Activated CD8-positive, alpha-beta memory T cell treated with anti-CD3 and anti-CD28 coated beads for 4 hours (primary cell): ENCODE measurements around the gene KLK1.
"Not testable (repeated sequence)": the region's sequence is repeated elsewhere in the genome, so short reads cannot be mapped to it uniquely, and the experiment has no call there.

ENCODE experiments used
- DNase-seq, 2 donors: peaks; one replicate each; pipeline ENCODE4 v3.0.0-alpha.2; 2020; ENCODE audit warnings: low read depth in 2 of 2

The KLK1 gene

GRCh38 chr19:50794074-50794875 is 29.3 kb downstream of the KLK1 start:
- no peak for DNase-seq

DNA sequence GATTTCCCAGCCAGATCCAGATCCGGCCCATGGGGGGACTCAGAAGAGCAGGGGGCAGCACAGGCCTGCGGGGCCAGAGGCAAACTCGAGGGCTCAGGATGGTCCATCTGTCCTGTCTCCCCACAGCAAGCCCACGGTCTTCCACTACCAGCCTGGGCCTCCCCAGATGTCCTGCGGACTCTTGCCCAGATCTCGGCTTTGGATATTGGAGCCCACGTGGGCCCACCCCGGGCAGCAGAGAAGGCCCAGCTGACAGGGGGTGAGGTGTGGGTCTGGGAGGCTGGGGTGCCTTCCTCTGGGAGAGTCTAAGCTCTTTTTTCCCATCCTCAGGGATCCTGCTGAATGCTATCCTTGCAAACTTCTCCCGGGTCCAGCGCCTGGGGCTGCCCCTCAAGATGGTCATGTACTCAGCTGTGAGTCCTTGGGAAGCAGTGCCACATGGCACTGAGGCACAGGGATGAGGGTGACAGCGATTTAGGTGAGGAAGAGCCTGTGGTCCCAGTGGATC is 30.0 kb downstream of the KLK1 start:
- no peak for DNase-seq

- no peak for DNase-seq
Measured at GRCh38 chr19:50792272-50793250, 31.0 kb downstream of the KLK1 start.

DNA sequence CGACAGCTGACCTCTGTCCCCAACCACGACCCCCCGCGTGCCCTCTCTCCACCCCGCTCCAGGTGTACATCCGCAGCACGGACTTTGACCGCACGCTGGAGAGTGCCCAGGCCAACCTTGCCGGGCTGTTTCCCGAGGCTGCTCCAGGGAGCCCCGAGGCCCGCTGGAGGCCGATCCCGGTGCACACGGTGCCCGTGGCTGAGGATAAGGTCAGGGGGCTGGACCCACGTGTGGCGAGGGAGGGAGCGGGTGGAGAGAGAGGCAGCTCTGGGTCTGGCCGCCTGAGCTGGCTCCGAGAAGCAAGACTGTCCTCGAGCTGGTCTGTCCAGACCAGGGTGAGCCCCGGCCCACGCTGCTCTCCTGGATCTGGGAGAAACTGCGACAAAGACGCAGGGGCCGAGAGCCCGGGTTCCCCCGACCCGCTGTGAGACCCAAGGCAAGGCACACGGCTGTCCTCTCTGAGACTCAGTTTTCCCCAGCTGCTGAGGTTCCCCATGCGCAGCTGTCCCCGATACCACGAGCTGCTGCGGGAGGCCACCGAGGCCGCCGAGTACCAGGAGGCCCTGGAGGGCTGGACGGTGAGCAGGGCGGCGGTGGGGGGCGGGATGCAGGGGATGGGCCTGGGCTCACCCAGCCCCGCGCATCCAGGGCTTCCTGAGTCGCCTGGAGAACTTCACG is 31.9 kb downstream of the KLK1 start:
- DNase-seq: no peak

- no peak for DNase-seq
Measured at GRCh38 chr19:50790922-50791467, 32.6 kb downstream of the KLK1 start.

DNA sequence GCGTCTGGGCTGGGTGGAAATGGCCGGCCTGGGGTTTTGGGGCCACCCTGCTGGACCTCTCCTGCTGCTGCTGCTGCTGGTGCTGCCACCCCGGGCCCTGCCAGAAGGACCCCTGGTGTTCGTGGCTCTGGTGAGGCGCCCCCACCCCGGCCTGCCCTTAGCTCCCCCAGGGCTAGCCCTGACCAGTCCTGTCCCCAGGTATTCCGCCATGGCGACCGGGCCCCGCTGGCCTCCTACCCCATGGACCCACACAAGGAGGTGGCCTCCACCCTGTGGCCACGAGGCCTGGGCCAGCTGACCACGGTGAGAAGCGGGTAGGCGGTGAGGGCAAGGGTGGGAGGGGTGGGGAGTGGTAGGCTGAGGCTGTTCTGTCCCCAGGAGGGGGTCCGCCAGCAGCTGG is 33.2 kb downstream of the KLK1 start, which contains the start of gene ACP4:
ACP4 (plus strand) TSS at position 20 of the 400 bp plus-strand sequence; CDS start at position 20, 0 bp downstream.
- DNase-seq: no peak

GRCh38 chr19:50785329-50785728 is 38.3 kb downstream of the KLK1 start:
- no peak for DNase-seq

- no peak for DNase-seq
Measured at GRCh38 chr19:50784710-50785109, 38.9 kb downstream of the KLK1 start.

GRCh38 chr19:50783848-50784152 is 39.8 kb downstream of the KLK1 start:
- DNase-seq: not testable (repeated sequence)

DNA sequence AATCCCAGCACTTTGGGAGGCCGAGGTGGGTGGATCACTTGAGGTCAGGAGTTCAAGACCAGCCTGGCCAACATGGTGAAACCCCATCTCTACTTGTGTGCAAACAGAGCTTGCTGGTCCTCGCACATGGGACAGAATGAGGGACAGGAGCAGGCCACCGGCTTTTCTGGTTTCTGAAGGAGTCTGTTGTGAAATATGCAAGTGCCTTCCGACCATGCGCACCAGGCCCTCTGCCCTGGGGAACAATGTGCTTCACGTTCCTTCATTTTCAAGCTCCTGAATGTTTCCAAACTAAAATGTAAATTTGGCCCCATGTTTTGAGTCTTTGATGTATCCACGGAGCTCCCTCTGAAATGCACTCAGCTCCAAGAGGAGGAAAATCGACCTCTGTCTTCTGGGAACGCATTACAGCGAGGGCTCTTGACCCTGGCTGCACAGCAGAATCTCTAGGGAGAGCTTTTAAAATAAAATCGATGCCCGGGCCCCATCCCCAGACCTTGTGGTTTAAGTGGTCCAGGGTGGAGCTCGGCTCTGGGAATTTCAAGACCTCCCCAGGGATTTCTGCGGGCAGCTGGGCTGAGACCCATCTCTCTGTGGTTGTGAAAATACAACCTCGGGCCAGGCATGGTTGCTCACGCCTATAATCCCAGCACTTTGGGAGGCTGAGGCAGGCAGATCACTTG is 42.7 kb downstream of the KLK1 start:
- no peak for DNase-seq

DNA sequence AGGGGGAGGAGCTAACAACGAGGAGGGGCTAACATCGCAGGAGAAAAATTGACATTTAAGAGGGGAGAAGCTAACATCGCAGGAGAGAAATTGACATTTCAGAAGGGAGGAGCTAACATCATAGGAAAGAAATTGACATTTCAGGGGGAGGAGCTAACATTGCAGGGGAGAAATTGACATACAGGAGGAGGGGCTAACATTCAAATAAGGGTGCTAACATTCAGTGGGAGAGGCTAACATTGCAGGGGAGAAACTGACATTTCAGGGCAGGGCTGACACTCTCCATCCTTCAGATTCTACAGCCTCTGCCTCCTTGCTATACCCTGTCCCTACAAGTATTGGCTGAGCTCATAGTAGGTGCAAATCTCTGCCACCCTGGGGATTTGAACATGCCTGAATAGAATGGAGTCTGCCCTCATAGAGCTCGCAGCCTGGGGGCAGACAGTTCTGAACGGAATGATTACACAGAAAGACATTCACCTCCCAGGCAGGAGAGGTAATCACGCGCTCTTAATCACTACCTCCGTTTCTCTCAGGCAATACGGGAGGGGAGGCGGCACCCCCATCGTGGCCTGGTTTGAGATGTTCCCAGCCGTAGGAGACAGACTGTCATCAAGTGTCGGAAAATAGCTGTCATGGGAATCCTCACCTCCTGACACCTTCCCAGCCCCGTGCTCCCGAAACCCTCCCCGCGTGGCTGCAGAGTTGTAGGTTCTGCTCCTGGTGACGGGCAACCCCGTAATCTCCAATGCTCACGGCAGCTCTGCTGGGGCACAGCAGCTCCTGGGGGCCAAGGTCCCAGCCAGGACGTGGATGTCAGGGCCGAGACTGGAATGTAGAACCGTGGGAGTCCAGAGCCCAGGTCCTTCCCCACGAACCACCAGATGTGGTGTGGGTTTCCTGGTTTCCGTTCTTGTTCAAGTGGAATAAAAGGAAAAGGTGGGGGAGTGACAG is 43.8 kb downstream of the KLK1 start:
- DNase-seq: no peak

- DNase-seq: no peak
Measured at GRCh38 chr19:50778906-50779430, 44.6 kb downstream of the KLK1 start.

DNA sequence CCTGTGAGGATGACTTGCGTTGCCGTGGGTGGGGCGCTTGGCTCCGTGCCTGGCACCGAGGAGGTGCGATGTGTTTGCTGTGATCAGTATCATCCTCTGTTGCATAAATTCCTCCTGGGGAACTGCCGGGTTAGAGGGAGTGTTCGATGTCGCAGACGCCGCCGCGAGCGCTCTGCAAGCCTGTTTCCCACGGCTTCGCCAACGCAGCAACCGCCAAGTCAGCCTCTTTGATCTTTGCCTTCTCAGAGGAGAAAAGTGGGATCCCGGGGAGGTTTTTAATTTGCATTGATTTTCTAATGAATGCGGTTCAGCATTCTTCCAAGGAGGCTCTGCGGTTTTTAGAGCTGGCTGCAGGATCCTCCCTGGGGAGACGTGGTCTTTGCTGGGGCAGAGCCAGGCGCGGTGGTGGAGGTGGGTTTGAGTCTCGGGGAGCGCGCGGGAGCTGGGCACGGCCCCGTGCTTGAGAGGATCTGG is 45.7 kb downstream of the KLK1 start:
- DNase-seq: no peak

GRCh38 chr19:50777261-50777660 is 46.3 kb downstream of the KLK1 start:
- DNase-seq: no peak

DNA sequence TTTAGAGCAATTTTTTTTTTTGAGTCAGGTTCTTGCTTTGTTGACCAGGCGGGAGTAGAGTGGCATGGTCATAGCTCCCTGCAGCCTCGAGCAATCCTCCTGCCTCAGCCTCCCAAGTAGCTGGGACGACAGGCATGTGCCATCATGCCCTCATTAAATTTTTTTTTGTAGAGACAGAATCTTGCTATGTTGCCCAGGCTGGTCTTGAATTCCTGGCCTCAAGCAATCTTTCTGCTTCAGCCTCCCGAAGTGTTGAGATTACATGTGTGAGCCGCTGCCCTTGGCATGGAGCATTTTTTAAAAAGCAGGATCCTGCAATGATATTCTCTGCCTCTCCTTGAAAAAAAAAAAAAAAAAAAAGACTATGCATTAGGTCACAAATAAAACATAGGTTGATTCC is 47.5 kb downstream of the KLK1 start:
- DNase-seq: no peak

- not testable (repeated sequence) for DNase-seq
Measured at GRCh38 chr19:50773454-50773853, 50.1 kb downstream of the KLK1 start.

DNA sequence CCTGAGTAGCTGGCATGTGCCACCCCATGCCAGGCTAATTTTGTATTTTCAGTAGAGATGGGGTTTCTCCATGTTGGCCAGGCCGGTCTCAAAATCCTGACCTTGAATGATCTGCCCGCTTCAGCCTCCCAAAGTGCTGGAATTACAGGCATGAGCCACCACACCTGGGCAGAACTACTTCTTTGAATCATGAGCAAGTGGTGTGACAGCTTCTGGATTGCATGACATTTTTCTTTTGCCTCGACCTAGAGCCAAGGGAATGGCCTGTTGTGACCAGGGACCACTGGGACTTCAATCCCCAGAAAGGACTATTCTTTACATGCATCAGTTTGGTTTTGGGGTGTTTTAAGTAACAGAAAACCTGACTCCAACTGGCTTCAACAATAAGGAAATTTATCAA is 50.7 kb downstream of the KLK1 start:
- DNase-seq: not testable (repeated sequence)

DNA sequence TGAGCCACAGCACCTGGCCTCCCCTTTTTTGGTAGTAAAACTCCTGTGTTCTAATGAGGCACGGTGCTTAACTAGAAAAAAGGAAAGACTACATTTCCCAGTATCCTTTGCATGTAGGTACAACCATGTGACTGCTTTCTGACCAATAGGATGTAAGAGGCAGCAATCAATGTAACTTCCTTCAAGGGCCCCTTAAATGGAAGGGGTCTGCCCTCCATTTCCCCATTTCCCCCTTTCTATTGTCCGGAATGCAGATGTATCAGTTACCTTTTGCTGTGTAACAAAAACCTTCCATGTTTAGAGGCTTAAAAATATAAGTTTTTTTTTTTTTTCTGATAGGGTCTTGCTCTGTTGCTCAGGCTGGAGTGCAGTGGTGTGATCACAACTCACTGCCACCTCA is 51.1 kb downstream of the KLK1 start:
- no peak for DNase-seq

- DNase-seq: no peak
Measured at GRCh38 chr19:50770888-50771287, 52.7 kb downstream of the KLK1 start.

DNA sequence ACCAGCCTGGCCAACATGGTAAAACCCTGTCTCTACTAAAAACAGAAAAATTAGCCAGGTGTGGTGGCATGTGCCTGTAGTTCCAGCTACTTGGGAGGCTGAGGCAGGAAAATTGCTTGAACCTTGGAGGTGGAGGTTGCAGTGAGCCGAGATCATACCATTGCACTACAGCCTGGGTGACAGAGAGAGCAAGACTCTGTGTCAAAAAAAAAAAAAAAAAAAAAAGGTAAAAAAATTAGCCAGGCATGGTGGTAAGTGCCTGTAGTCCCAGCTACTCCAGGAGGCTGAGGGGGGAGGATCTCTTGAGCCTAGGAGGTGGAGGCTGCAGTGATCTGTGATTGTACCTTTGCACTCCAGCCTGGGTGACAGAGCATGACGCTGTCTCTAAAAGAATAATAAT is 53.4 kb downstream of the KLK1 start, which contains the start of gene GPR32:
GPR32 (plus strand) TSS at position 301 of the 400 bp plus-strand sequence. CDS start 137 bp downstream, outside the sequence.
- DNase-seq: not testable (repeated sequence)
